ENCODE measurements around the gene CHMP6.

GRCh38 chr17:81039096-81039495, 47.5 kb downstream of the CHMP6 start:
- TF ChIP-seq HNF4A (conservative IDR thresholded peaks at IDR 0.05) (peak in 1 of 2 donors; percentile 54), ATF3 (IDR thresholded peaks at IDR 0.05) (no peak)

Measured in liver (tissue), 2 donors.